PFSK-1 (cell line): ENCODE results near the gene ADARB1.

Source experiments
- POLR2AphosphoS5 ChIP-seq: IDR thresholded peaks from 2 replicates; pipeline ENCODE4 v1.6.1; 2012; ENCODE audit warnings: low read depth, mild to moderate bottlenecking, control low read depth, low read length, moderate library complexity
- REST ChIP-seq, 2 experiments: IDR thresholded peaks; 2 replicates each; pipeline versions ENCODE4 v1.6.1 to v1.8.0; 2011 to 2012; ENCODE audit warnings: low read depth in 2 of 2, low read length in 2 of 2, control low read depth in 1 of 2, inconsistent platforms in 1 of 2, mild to moderate bottlenecking in 1 of 2, moderate library complexity in 1 of 2; ENCODE audit not compliant: insufficient read depth in 1 of 2
- SIN3A ChIP-seq: IDR thresholded peaks from 2 replicates; pipeline ENCODE4 v1.6.1; 2012; ENCODE audit warnings: mild to moderate bottlenecking, low read length, moderate library complexity, borderline replicate concordance; ENCODE audit not compliant: insufficient read depth
- TAF1 ChIP-seq: IDR thresholded peaks from 2 replicates; pipeline ENCODE4 v1.6.1; 2012; ENCODE audit warnings: low read length, control low read depth, borderline replicate concordance; ENCODE audit not compliant: insufficient read depth

GRCh38 chr21:45180246-45180599 lies 105.8 kb downstream of the ADARB1 start:
- TF ChIP-seq TAF1 = no peak
- no peak for TF ChIP-seq POLR2AphosphoS5
- TF ChIP-seq SIN3A = no peak
- TF ChIP-seq REST (IDR thresholded peaks at IDR 0.05; ENCODE audit: insufficient read depth in 1 of 2, low read depth in 2 of 2, low read length in 2 of 2) = no peak
